Vagina (tissue), 2 donors: ENCODE results near the gene GAGE13. TPM values are rescaled to one million over a fixed set of nuclear protein-coding genes. Genes with fewer than 3 reads are reported as not detected.
"Not testable (repeated sequence)": the region's sequence is repeated elsewhere in the genome, so short reads cannot be mapped to it uniquely, and the experiment has no call there.

Experiments
- DNase-seq, 2 donors: peaks; one replicate each; pipeline ENCODE4 v3.0.0-alpha.2; 2017; ENCODE audit errors: extremely low spot score in 2 of 2
- H3K27ac ChIP-seq: fragments of 200-600 bp; sonication (generic); one replicate; pipeline ENCODE4 v1.5.1; 2019
- H3K27me3 ChIP-seq: fragments of 200-600 bp; sonication (generic); one replicate; pipeline ENCODE4 v1.5.1; 2019
- H3K36me3 ChIP-seq, 2 donors: fragments of 200-600 bp; sonication (generic); one replicate each; pipeline ENCODE4 v1.5.1; 2017 to 2019
- H3K4me1 ChIP-seq: fragments of 200-600 bp; sonication (generic); one replicate; pipeline ENCODE4 v1.5.1; 2019
- H3K4me3 ChIP-seq, 2 donors: fragments of 200-600 bp; sonication (generic); 1 replicate in 1 of 2; 2 replicates in 1 of 2; pipeline ENCODE4 v1.5.1; 2016 to 2019
- H3K9me3 ChIP-seq: fragments of 200-600 bp; sonication (generic); one replicate; pipeline ENCODE4 v1.5.1; 2019
- POLR2A ChIP-seq, 2 donors: fragments of 450-650 bp; IDR thresholded peaks; one replicate each; pipeline ENCODE4 v1.6.1; 2017; ENCODE audit warnings: antibody characterized with exemption in 2 of 2, mild to moderate bottlenecking in 2 of 2, moderate library complexity in 2 of 2
- POLR2AphosphoS5 ChIP-seq, 2 donors: sonication (generic); formaldehyde crosslinking; IDR thresholded peaks; one replicate each; pipeline ENCODE4 v1.9.0; 2017; ENCODE audit warnings: antibody characterized with exemption in 2 of 2, mild to moderate bottlenecking in 2 of 2, low read depth in 1 of 2; ENCODE audit not compliant: insufficient read depth in 1 of 2
- intact Hi-C: fragments of 100-400 bp; cut with DNase I; formaldehyde crosslinking; loops from one replicate; pipeline ENCODE4 v1.15.1; 2023
- total RNA-seq: library from RNA; depleted of rRNA; stranded (reverse); fragments of >200 nt; gene quantifications from one replicate; pipeline ENCODE4 v1.2.3, GENCODE V29; 2016
- TF ChIP-seq, protein P1 (sequence below), 3 experiments: fragments of 450-650 bp in 2 of 3; fragments of 200-600 bp in 1 of 3; sonication (generic) in 1 of 3; IDR thresholded peaks; one replicate each; pipeline ENCODE4 v1.5.1; 2017 to 2019; ENCODE audit warnings: antibody characterized with exemption in 3 of 3, mild to moderate bottlenecking in 2 of 3, moderate library complexity in 2 of 3

GAGE13 gene, protein sequence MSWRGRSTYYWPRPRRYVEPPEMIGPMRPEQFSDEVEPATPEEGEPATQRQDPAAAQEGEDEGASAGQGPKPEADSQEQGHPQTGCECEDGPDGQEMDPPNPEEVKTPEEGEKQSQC
- not detected for total RNA-seq

DNA sequence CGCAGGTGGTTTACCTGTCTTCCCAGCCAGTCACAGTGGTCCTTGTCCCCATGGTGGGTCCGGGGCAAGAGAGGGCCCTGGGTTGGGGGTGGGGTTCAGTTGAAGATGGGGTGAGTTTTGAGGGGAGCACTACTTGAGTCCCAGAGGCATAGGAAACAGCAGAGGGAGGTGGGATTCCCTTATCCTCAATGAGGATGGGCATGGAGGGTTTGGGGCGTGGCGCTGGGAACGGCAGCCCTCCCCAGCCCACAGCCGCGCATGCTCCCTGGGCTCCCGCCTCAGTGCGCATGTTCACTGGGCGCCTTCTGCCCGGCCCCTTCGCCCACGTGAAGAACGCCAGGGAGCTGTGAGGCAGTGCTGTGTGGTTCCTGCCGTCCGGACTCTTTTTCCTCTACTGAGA, at the start of gene GAGE13:
Gene GAGE13, plus strand, starts transcription at position 301 of the 400 bp plus-strand sequence. CDS start 1,156 bp downstream, outside the sequence.
- H3K27me3 ChIP-seq: not testable (repeated sequence)

DNA sequence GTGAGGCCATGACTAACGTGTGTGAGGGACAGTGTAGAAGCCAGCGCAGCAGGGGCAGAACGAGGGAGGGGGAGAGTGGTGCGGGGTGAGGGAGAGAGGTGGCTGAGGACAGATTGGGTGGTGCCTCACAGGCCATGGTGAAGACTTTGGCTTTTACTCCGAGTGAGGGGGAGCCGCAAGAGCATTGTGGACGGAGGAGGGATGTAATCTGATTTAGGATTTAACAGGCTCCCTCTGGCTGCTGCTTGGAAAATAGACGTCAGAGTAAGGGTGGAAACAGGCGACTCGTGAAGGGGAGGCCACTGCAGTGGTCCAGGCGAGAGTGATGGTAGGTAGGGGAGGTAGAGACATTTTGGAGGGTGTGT, 48.8 kb upstream of the GAGE13 start:
- no peaks in the 10 kb centered on the region for H3K27me3 ChIP-seq
- H3K4me1 ChIP-seq: peaks cover under 1% of the 10 kb centered on the region
- intact Hi-C loops: no loop called here
- H3K9me3 ChIP-seq: no peaks in the 10 kb centered on the region
- DNase-seq: no peak
- peaks cover 0 to 6% of the 10 kb centered on the region in 2 donors for H3K36me3 ChIP-seq
- TF ChIP-seq POLR2A (IDR thresholded peaks at IDR 0.05) (no peak), POLR2AphosphoS5 (IDR thresholded peaks at IDR 0.05; ENCODE audit: insufficient read depth in 1 of 2, low read depth in 1 of 2) (no peak)
- TF ChIP-seq, protein P1, sequence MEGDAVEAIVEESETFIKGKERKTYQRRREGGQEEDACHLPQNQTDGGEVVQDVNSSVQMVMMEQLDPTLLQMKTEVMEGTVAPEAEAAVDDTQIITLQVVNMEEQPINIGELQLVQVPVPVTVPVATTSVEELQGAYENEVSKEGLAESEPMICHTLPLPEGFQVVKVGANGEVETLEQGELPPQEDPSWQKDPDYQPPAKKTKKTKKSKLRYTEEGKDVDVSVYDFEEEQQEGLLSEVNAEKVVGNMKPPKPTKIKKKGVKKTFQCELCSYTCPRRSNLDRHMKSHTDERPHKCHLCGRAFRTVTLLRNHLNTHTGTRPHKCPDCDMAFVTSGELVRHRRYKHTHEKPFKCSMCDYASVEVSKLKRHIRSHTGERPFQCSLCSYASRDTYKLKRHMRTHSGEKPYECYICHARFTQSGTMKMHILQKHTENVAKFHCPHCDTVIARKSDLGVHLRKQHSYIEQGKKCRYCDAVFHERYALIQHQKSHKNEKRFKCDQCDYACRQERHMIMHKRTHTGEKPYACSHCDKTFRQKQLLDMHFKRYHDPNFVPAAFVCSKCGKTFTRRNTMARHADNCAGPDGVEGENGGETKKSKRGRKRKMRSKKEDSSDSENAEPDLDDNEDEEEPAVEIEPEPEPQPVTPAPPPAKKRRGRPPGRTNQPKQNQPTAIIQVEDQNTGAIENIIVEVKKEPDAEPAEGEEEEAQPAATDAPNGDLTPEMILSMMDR (IDR thresholded peaks at IDR 0.05): no peak
- H3K27ac ChIP-seq: no peak overlapping the region
- H3K4me3 ChIP-seq: no peak overlapping the region

More for the DNA sequence above, at the start of gene GAGE13:
- H3K27ac ChIP-seq, intact Hi-C loops, H3K36me3 ChIP-seq, DNase-seq, H3K9me3 ChIP-seq, H3K4me1 ChIP-seq, H3K4me3 ChIP-seq: not testable (repeated sequence)

DNA sequence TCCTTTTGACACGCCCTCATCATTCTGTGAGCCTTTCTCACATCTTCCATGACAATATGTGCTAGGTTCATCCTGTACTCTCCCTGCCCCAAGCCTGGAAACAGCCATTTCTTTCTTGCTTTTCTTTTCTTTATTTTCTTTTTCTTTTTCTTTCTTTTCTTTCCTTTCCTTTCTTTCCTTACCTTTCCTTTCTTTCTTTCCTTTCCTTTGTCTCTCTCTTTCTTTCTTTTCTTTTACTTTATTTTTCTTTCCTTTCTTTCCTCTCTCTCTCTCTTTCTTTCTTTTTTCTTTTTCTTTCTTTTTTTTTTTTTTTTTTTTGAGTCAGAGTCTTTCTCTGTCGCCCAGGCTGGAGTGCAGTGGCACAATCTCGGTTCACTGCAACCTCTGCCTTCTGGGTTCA, 47.2 kb upstream of the GAGE13 start:
- TF ChIP-seq POLR2A (IDR thresholded peaks at IDR 0.05) (no peak), POLR2AphosphoS5 (IDR thresholded peaks at IDR 0.05; ENCODE audit: insufficient read depth in 1 of 2, low read depth in 1 of 2) (no peak)
- TF ChIP-seq, protein P1 (IDR thresholded peaks at IDR 0.05): no peak
- no peak for DNase-seq
- intact Hi-C loops: no loop called here
- Histone ChIP-seq H3K36me3 (peaks cover 0 to 6% of the 10 kb centered on the region in 2 donors), H3K27me3 (no peaks in the 10 kb centered on the region), H3K4me3 (no peak overlapping the region), H3K9me3 (no peaks in the 10 kb centered on the region), H3K27ac (no peak overlapping the region), H3K4me1 (no peaks in the 10 kb centered on the region)

GRCh38 chrX:49286136-49286535, 45.2 kb upstream of the GAGE13 start:
- H3K27me3 ChIP-seq: no peaks in the 10 kb centered on the region
- TF ChIP-seq, protein P1 (IDR thresholded peaks at IDR 0.05): no peak
- no peak for TF ChIP-seq POLR2A (IDR thresholded peaks at IDR 0.05)
- TF ChIP-seq POLR2AphosphoS5 (IDR thresholded peaks at IDR 0.05; ENCODE audit: insufficient read depth in 1 of 2, low read depth in 1 of 2): no peak
- intact Hi-C loops: no loop called here
- H3K4me3 ChIP-seq: no peak overlapping the region
- H3K27ac ChIP-seq: no peak overlapping the region
- peaks cover 0 to 6% of the 10 kb centered on the region in 2 donors for H3K36me3 ChIP-seq
- H3K9me3 ChIP-seq: no peaks in the 10 kb centered on the region
- no peak for DNase-seq
- no peaks in the 10 kb centered on the region for H3K4me1 ChIP-seq

GRCh38 chrX:49286581-49286980, 44.8 kb upstream of the GAGE13 start:
- no peaks in the 10 kb centered on the region for H3K9me3 ChIP-seq

More at GRCh38 chrX:49286581-49286980, 44.8 kb upstream of the GAGE13 start:
- H3K4me3 ChIP-seq: no peak overlapping the region
- no peaks in the 10 kb centered on the region for H3K27me3 ChIP-seq
- no peak for DNase-seq
- peaks cover 0 to 6% of the 10 kb centered on the region in 2 donors for H3K36me3 ChIP-seq
- H3K27ac ChIP-seq: no peak overlapping the region
- TF ChIP-seq, protein P1 (IDR thresholded peaks at IDR 0.05): no peak
- TF ChIP-seq POLR2AphosphoS5 (IDR thresholded peaks at IDR 0.05; ENCODE audit: insufficient read depth in 1 of 2, low read depth in 1 of 2) (no peak), POLR2A (IDR thresholded peaks at IDR 0.05) (no peak)
- no peaks in the 10 kb centered on the region for H3K4me1 ChIP-seq
- intact Hi-C loops: no loop called here
